ENCODE measurements around the gene GIT1. TPM values are rescaled to one million over a fixed set of nuclear protein-coding genes. Genes with fewer than 3 reads are reported as not detected.

The GIT1 gene
- total and polyA plus RNA-seq, 2 of the 13 experiments (the other 11 are each of a cell fraction or from before 2014, with no cell fraction given) = 14.2 to 30.8 TPM

DNA sequence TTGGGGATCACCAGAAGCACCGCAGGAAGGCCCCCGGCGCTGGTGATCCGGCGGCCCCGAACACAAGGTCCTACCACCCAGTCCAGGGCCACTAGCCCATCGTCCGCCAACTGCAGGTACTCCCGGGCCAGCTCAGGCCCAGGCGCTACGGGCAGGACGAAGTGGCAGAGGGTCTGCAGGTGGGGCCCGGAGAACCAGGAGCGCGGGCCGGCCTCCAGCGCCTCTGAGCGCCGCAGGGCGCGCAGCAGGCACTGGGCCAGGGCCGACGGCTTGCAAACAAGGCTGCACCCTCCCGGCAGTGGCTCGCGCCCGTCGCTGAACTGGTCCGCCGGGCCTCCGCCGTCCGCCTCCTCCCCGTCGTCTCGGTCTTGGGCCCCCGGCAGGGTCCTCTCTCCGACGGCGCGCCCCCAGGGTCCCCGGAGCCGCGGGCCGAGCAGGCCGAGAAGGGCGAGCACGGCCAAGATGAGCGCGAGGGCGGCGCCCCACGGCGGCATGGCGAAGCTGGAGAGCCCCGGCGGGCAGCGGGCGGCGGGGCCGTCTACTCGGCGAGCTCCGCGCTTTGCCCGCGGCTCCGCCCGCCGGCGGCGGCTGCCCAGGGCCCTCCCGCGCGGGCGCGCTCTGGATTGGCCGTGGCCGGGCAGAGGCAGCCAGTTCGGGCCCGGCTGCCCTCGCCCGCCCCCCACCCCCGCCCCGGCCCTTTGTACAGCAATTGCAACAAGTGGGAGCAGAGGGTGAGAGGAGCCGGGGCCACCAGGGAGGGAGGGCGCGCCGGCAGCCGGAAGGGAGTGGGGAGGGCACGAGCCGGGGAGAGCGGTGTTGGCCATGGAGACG lies 22.8 kb downstream of the GIT1 start, which contains the start of gene ABHD15 (continued):
- TF ChIP-seq, protein P1, sequence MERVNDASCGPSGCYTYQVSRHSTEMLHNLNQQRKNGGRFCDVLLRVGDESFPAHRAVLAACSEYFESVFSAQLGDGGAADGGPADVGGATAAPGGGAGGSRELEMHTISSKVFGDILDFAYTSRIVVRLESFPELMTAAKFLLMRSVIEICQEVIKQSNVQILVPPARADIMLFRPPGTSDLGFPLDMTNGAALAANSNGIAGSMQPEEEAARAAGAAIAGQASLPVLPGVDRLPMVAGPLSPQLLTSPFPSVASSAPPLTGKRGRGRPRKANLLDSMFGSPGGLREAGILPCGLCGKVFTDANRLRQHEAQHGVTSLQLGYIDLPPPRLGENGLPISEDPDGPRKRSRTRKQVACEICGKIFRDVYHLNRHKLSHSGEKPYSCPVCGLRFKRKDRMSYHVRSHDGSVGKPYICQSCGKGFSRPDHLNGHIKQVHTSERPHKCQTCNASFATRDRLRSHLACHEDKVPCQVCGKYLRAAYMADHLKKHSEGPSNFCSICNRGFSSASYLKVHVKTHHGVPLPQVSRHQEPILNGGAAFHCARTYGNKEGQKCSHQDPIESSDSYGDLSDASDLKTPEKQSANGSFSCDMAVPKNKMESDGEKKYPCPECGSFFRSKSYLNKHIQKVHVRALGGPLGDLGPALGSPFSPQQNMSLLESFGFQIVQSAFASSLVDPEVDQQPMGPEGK (CRISPR knock-in tag; IDR thresholded peaks at IDR 0.05) = peak; percentile 64
- TF ChIP-seq HDAC1 (CRISPR knock-in tag; IDR thresholded peaks at IDR 0.05) (peak; percentile 13; the same call in 1 of the 2 replicates), CCAR2 (optimal IDR thresholded peaks at IDR 0.05; ENCODE audit: low read depth, low read length) (no peak), XBP1 (CRISPR knock-in tag; IDR thresholded peaks at IDR 0.05) (no peak), ZNF605 (CRISPR knock-in tag; IDR thresholded peaks at IDR 0.05) (0 out of 2 replicates have a peak, but pooled peaks have one; percentile 2), PCBP2 (optimal IDR thresholded peaks at IDR 0.05; ENCODE audit: low read depth, low read length, poor library complexity, severe bottlenecking) (no peak), ZNF230 (CRISPR knock-in tag; IDR thresholded peaks at IDR 0.05) (no peak), ZSCAN31 (CRISPR knock-in tag; IDR thresholded peaks at IDR 0.05; ENCODE audit: low read depth) (peak; percentile 66; the same call in 1 of the 2 replicates), ZBTB21 (CRISPR knock-in tag; IDR thresholded peaks at IDR 0.05) (no peak), ZNF468 (CRISPR knock-in tag; IDR thresholded peaks at IDR 0.05) (no peak), ZNF484 (CRISPR knock-in tag; IDR thresholded peaks at IDR 0.05; ENCODE audit: borderline replicate concordance, low read depth) (no peak), ZFP36L1 (CRISPR knock-in tag; IDR thresholded peaks at IDR 0.05) (no peak), ZKSCAN5 (CRISPR knock-in tag; IDR thresholded peaks at IDR 0.05) (no peak), ESRRA (CRISPR knock-in tag; IDR thresholded peaks at IDR 0.05; ENCODE audit: low read depth) (no peak), HNRNPL (IDR thresholded peaks at IDR 0.05; ENCODE audit: low read depth, low read length) (no peak), FOXJ3 (CRISPR knock-in tag; IDR thresholded peaks at IDR 0.05; ENCODE audit: borderline replicate concordance) (no peak), ZNF331 (CRISPR knock-in tag; IDR thresholded peaks at IDR 0.05) (no peak), GTF2F1 (IDR thresholded peaks at IDR 0.05; ENCODE audit: low read length) (no peak), SIN3B (IDR thresholded peaks at IDR 0.05; ENCODE audit: low read length) (no peak), ZNF562 (CRISPR knock-in tag; IDR thresholded peaks at IDR 0.05; ENCODE audit: borderline replicate concordance) (no peak), ZNF776 (CRISPR knock-in tag; IDR thresholded peaks at IDR 0.05) (no peak)
- TF ChIP-seq, protein P2, sequence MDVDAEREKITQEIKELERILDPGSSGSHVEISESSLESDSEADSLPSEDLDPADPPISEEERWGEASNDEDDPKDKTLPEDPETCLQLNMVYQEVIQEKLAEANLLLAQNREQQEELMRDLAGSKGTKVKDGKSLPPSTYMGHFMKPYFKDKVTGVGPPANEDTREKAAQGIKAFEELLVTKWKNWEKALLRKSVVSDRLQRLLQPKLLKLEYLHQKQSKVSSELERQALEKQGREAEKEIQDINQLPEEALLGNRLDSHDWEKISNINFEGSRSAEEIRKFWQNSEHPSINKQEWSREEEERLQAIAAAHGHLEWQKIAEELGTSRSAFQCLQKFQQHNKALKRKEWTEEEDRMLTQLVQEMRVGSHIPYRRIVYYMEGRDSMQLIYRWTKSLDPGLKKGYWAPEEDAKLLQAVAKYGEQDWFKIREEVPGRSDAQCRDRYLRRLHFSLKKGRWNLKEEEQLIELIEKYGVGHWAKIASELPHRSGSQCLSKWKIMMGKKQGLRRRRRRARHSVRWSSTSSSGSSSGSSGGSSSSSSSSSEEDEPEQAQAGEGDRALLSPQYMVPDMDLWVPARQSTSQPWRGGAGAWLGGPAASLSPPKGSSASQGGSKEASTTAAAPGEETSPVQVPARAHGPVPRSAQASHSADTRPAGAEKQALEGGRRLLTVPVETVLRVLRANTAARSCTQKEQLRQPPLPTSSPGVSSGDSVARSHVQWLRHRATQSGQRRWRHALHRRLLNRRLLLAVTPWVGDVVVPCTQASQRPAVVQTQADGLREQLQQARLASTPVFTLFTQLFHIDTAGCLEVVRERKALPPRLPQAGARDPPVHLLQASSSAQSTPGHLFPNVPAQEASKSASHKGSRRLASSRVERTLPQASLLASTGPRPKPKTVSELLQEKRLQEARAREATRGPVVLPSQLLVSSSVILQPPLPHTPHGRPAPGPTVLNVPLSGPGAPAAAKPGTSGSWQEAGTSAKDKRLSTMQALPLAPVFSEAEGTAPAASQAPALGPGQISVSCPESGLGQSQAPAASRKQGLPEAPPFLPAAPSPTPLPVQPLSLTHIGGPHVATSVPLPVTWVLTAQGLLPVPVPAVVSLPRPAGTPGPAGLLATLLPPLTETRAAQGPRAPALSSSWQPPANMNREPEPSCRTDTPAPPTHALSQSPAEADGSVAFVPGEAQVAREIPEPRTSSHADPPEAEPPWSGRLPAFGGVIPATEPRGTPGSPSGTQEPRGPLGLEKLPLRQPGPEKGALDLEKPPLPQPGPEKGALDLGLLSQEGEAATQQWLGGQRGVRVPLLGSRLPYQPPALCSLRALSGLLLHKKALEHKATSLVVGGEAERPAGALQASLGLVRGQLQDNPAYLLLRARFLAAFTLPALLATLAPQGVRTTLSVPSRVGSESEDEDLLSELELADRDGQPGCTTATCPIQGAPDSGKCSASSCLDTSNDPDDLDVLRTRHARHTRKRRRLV (CRISPR knock-in tag; IDR thresholded peaks at IDR 0.05) = 0 out of 2 replicates have a peak, but pooled peaks have one; percentile 17
